SK-N-SH (cell line): ENCODE results near the gene EXD2. TPM values are rescaled to one million over a fixed set of nuclear protein-coding genes. Genes with fewer than 3 reads are reported as not detected.

Experiments used
- CTCF ChIA-PET: fragments of 300-600, 350-600 bp; formaldehyde crosslinking; extraction: SDS; loops from one replicate; lab custom pipeline; 2021; lab: Yijun Ruan, JAX
- POLR2A ChIA-PET: fragments of 350-600 bp; sonication (Branson Sonifier 250); formaldehyde crosslinking; extraction: SDS; loops from one replicate; lab custom pipeline; 2020; ENCODE audit warnings: antibody characterized with exemption, inconsistent platforms; lab: Yijun Ruan, JAX
- DNase-seq: peaks from one replicate; pipeline ENCODE4 v3.0.0; 2012
- H2AFZ ChIP-seq: fragments of 200-600 bp; sonication (generic); 2 replicates; pipeline ENCODE4 v1.8.1; 2016; ENCODE audit warnings: antibody characterized with exemption, mild to moderate bottlenecking, low read depth
- H3F3A ChIP-seq: fragments of 200-600 bp; sonication (generic); replicated peaks from 2 replicates; pipeline ENCODE3; 2016; ENCODE audit warnings: antibody characterized with exemption, mild to moderate bottlenecking; ENCODE audit not compliant: insufficient read depth
- H3K27ac ChIP-seq, 2 experiments: fragments of 200-500 bp in 1 of 2; fragments of 200-600 bp in 1 of 2; sonication (Bioruptor generic) in 1 of 2; sonication (generic), shearing (Covaris generic) in 1 of 2; 2 replicates each; pipeline versions ENCODE4 v1.5.1 to v1.6.1; 2014 to 2016; ENCODE audit warnings: low read depth in 2 of 2, inconsistent platforms in 1 of 2, low read length in 1 of 2, mild to moderate bottlenecking in 1 of 2, mixed read lengths in 1 of 2
- H3K27me3 ChIP-seq: fragments of 200-600 bp; sonication (generic), shearing (Covaris generic); 2 replicates; pipeline ENCODE4 v1.6.1; 2016; ENCODE audit warnings: mixed run types; ENCODE audit not compliant: insufficient read depth
- H3K36me3 ChIP-seq, 2 experiments: fragments of 200-500 bp in 1 of 2; fragments of 200-600 bp in 1 of 2; sonication (Bioruptor generic) in 1 of 2; sonication (generic) in 1 of 2; replicated peaks in 1 of 2; 2 replicates each; pipeline versions ENCODE3 to v1.5.1; 2014 to 2016; ENCODE audit warnings: low read length in 1 of 2, mild to moderate bottlenecking in 1 of 2; ENCODE audit not compliant: insufficient read depth in 2 of 2, control insufficient read depth in 1 of 2
- H3K4me1 ChIP-seq, 2 experiments: fragments of 200-500 bp in 1 of 2; fragments of 200-600 bp in 1 of 2; sonication (Bioruptor generic) in 1 of 2; sonication (generic), shearing (Covaris generic) in 1 of 2; 2 replicates each; pipeline versions ENCODE4 v1.5.1 to v1.6.1; 2014 to 2016; ENCODE audit warnings: low read depth in 1 of 2, low read length in 1 of 2, mixed run types in 1 of 2; ENCODE audit not compliant: insufficient read depth in 2 of 2, control insufficient read depth in 1 of 2
- H3K4me2 ChIP-seq: fragments of 200-600 bp; sonication (generic), shearing (Covaris generic); 2 replicates; pipeline ENCODE4 v1.6.1; 2017; ENCODE audit warnings: mixed run types
- H3K4me3 ChIP-seq, 2 experiments: fragments of 200-500 bp in 1 of 2; fragments of 200-600 bp in 1 of 2; sonication (Bioruptor generic) in 1 of 2; sonication (generic), shearing (Covaris generic) in 1 of 2; 2 replicates each; pipeline versions ENCODE4 v1.5.1 to v1.8.1; 2014 to 2016; ENCODE audit warnings: low read depth in 2 of 2, inconsistent platforms in 1 of 2, low read length in 1 of 2, mild to moderate bottlenecking in 1 of 2, mixed read lengths in 1 of 2, moderate library complexity in 1 of 2
- H3K79me2 ChIP-seq: fragments of 200-600 bp; sonication (generic); 2 replicates; pipeline ENCODE4 v1.8.1; 2017; ENCODE audit warnings: mild to moderate bottlenecking; ENCODE audit not compliant: insufficient read depth
- H3K9ac ChIP-seq: fragments of 200-600 bp; sonication (generic); 2 replicates; pipeline ENCODE4 v1.6.1; 2017; ENCODE audit warnings: mixed run types
- H3K9me2 ChIP-seq: fragments of 200-600 bp; sonication (generic); 2 replicates; pipeline ENCODE4 v1.6.1; 2017; ENCODE audit warnings: mixed run types
- H3K9me3 ChIP-seq: fragments of 200-600 bp; sonication (generic); 2 replicates; pipeline ENCODE4 v1.6.1; 2017; ENCODE audit warnings: mixed run types, mild to moderate bottlenecking, moderate library complexity
- H4K20me1 ChIP-seq: fragments of 200-600 bp; sonication (generic); 2 replicates; pipeline ENCODE4 v1.6.1; 2017; ENCODE audit warnings: mild to moderate bottlenecking, mixed run types; ENCODE audit not compliant: insufficient read depth
- CHD2 ChIP-seq: fragments of 150-350 bp; IDR thresholded peaks from 2 replicates; pipeline ENCODE4 v1.6.1; 2018; ENCODE audit warnings: low read length; ENCODE audit not compliant: partially characterized antibody
- ELF1 ChIP-seq: IDR thresholded peaks from 2 replicates; pipeline ENCODE4 v1.4.0; 2012
- GABPA ChIP-seq: IDR thresholded peaks from 2 replicates; pipeline ENCODE4 v1.4.0; 2012; ENCODE audit warnings: low read depth, mild to moderate bottlenecking
- GATA2 ChIP-seq: sonication (generic); formaldehyde crosslinking; IDR thresholded peaks from 2 replicates; pipeline ENCODE4 v1.5.0; 2020; ENCODE audit warnings: mild to moderate bottlenecking, missing genetic modification reagents
- MEF2A ChIP-seq: IDR thresholded peaks from 2 replicates; pipeline ENCODE4 v1.4.0; 2012; ENCODE audit warnings: low read depth, borderline replicate concordance
- NRF1 ChIP-seq: IDR thresholded peaks from 2 replicates; pipeline ENCODE4 v1.6.1; 2012; ENCODE audit warnings: low read depth, mild to moderate bottlenecking, low read length
- POLR2AphosphoS5 ChIP-seq: IDR thresholded peaks from 2 replicates; pipeline ENCODE4 v1.6.1; 2012; ENCODE audit warnings: low read depth, low read length
- RCOR1 ChIP-seq: fragments of 150-350 bp; IDR thresholded peaks from 2 replicates; pipeline ENCODE4 v1.6.1; 2017; ENCODE audit warnings: antibody characterized with exemption, low read length
- SMC3 ChIP-seq: IDR thresholded peaks from 2 replicates; pipeline ENCODE4 v1.6.1; 2012; ENCODE audit warnings: low read depth, low read length, improper control_type of control experiment
- TAF1 ChIP-seq: IDR thresholded peaks from 2 replicates; pipeline ENCODE4 v1.6.1; 2012; ENCODE audit warnings: low read depth, mild to moderate bottlenecking, low read length, moderate library complexity, borderline replicate concordance
- YY1 ChIP-seq: IDR thresholded peaks from 2 replicates; pipeline ENCODE4 v1.4.0; 2012; ENCODE audit warnings: low read depth, mild to moderate bottlenecking
- WGBS: methylation state at CpG from one replicate; pipeline ENCODE4 v1.1.6; 2017; ENCODE audit warnings: low lambda C conversion rate; 5-methylcytosine and 5-hydroxymethylcytosine counted together
- polyA plus RNA-seq, 3 experiments: library from polyadenylated mRNA; depleted of rRNA; stranded (reverse); fragments of >200 nt; gene quantifications; 2 replicates each; pipeline ENCODE4 v1.2.3, GENCODE V29; 2012
- TF ChIP-seq, protein P1 (sequence below): IDR thresholded peaks from 2 replicates; pipeline ENCODE4 v1.4.0; 2012; ENCODE audit warnings: low read depth, borderline replicate concordance
- TF ChIP-seq, protein P2 (sequence below): IDR thresholded peaks from 2 replicates; pipeline ENCODE4 v1.4.0; 2012; ENCODE audit warnings: low read depth, borderline replicate concordance
- TF ChIP-seq, protein P3 (sequence below): fragments of 200-600 bp; sonication (generic); IDR thresholded peaks from 2 replicates; pipeline ENCODE4 v1.6.1; 2017; ENCODE audit warnings: antibody characterized with exemption, mild to moderate bottlenecking, moderate library complexity
- TF ChIP-seq, protein P4 (sequence below): IDR thresholded peaks from 2 replicates; pipeline ENCODE4 v1.4.0; 2012; ENCODE audit warnings: low read depth

The EXD2 gene
- polyA plus RNA-seq, 1 of the 3 experiments (the other 2 are of a cell fraction), result 15.1 TPM

DNA sequence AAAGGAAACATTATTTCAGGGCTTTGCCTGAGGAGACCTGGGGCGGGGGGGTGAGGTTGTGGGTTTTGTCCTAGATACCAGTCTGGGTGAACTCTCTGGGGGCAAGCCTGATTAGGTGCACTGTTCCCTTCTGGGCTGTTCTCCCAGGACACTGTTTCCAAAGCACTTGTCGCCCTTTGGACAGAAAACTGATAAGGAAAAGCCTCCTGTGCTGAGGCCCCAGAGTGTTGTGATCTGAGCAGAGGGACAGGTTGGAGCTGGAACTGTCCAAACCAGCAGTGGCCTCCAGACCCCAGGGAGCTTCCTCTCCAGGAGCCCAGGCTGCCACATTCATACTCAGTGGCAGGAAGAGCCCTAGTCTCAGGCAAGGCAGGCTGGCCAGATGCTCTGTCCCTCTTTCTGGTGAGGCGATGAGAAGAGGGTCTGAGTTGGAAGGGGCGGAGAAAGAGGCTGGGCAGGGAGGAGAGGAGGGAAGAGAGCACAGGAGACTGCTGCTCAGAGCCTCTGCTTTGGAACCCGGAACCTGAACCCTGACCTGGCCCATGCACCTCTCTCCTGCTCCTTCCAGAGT lies 70.5 kb downstream of the EXD2 start:
- Histone ChIP-seq H3F3A (peaks cover 12% of the 10 kb centered on the region), H3K9ac (no peak overlapping the region), H3K27me3 (no peaks in the 10 kb centered on the region), H3K4me3 (no peak overlapping the region), H3K4me2 (no peak overlapping the region; the same call in 1 of the 2 replicates), H3K79me2 (no peaks in the 10 kb centered on the region), H4K20me1 (0 out of 2 replicates have a peak, but pooled peaks cover 4% of the 10 kb centered on the region), H3K27ac (no peak overlapping the region), H2AFZ (no peak overlapping the region), H3K9me2 (no peaks in the 10 kb centered on the region), H3K4me1 (peaks cover 13 to 29% of the 10 kb centered on the region in 2 experiments; a peak in 2 of 4 replicates), H3K36me3 (no peaks in the 10 kb centered on the region), H3K9me3 (no peaks in the 10 kb centered on the region)
- DNase-seq, result peak; percentile 36
- no peak for TF ChIP-seq GABPA
- TF ChIP-seq NRF1, result no peak
- no peak for TF ChIP-seq YY1
- TF ChIP-seq, protein P1, sequence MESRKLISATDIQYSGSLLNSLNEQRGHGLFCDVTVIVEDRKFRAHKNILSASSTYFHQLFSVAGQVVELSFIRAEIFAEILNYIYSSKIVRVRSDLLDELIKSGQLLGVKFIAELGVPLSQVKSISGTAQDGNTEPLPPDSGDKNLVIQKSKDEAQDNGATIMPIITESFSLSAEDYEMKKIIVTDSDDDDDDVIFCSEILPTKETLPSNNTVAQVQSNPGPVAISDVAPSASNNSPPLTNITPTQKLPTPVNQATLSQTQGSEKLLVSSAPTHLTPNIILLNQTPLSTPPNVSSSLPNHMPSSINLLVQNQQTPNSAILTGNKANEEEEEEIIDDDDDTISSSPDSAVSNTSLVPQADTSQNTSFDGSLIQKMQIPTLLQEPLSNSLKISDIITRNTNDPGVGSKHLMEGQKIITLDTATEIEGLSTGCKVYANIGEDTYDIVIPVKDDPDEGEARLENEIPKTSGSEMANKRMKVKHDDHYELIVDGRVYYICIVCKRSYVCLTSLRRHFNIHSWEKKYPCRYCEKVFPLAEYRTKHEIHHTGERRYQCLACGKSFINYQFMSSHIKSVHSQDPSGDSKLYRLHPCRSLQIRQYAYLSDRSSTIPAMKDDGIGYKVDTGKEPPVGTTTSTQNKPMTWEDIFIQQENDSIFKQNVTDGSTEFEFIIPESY, result no peak
- TF ChIP-seq, protein P2, sequence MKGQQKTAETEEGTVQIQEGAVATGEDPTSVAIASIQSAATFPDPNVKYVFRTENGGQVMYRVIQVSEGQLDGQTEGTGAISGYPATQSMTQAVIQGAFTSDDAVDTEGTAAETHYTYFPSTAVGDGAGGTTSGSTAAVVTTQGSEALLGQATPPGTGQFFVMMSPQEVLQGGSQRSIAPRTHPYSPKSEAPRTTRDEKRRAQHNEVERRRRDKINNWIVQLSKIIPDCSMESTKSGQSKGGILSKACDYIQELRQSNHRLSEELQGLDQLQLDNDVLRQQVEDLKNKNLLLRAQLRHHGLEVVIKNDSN, result no peak
- TF ChIP-seq MEF2A, result no peak
- no peak for TF ChIP-seq POLR2AphosphoS5
- TF ChIP-seq, protein P3, sequence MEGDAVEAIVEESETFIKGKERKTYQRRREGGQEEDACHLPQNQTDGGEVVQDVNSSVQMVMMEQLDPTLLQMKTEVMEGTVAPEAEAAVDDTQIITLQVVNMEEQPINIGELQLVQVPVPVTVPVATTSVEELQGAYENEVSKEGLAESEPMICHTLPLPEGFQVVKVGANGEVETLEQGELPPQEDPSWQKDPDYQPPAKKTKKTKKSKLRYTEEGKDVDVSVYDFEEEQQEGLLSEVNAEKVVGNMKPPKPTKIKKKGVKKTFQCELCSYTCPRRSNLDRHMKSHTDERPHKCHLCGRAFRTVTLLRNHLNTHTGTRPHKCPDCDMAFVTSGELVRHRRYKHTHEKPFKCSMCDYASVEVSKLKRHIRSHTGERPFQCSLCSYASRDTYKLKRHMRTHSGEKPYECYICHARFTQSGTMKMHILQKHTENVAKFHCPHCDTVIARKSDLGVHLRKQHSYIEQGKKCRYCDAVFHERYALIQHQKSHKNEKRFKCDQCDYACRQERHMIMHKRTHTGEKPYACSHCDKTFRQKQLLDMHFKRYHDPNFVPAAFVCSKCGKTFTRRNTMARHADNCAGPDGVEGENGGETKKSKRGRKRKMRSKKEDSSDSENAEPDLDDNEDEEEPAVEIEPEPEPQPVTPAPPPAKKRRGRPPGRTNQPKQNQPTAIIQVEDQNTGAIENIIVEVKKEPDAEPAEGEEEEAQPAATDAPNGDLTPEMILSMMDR, result no peak
- TF ChIP-seq CHD2, result no peak
- no peak for TF ChIP-seq SMC3
- TF ChIP-seq ELF1, result no peak
- no peak for TF ChIP-seq GATA2 (CRISPR knock-in tag)
- TF ChIP-seq TAF1, result no peak
- TF ChIP-seq RCOR1, result no peak
- TF ChIP-seq, protein P4, sequence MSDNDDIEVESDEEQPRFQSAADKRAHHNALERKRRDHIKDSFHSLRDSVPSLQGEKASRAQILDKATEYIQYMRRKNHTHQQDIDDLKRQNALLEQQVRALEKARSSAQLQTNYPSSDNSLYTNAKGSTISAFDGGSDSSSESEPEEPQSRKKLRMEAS, result no peak
- WGBS, result 76% methylated on average over 5 of the region's 5 CpGs
- ChIA-PET POLR2A (no interaction called here), CTCF (interaction anchor here (0.6 to 5.2 kb wide), 30 partner anchors 8 to 390 kb away, joined by 3 to 44 read pairs (median 5); partner anchors contain the start of gene ERH)
